HG02610 (cell line): ENCODE results near the gene ABCG1.
A peak's percentile ranks its signal among the peaks of the same experiment; 100 is the strongest.

Source experiments
- ATAC-seq: cut with Tn5 transposase; IDR thresholded peaks from one replicate; pipeline ENCODE4 v1.9.1; 2021; ENCODE audit warnings: mild to moderate bottlenecking, moderate library complexity; ENCODE audit not compliant: unreplicated experiment

ABCG1 gene

GRCh38 chr21:42250422-42251403, 31.8 kb downstream of the ABCG1 start:
- ATAC-seq, result no peak

- ATAC-seq, result no peak
These were observed 32.8 kb downstream of the ABCG1 start for GRCh38 chr21:42251654-42252324.

- ATAC-seq, result no peak
These were observed 33.4 kb downstream of the ABCG1 start for GRCh38 chr21:42252325-42252654.

GRCh38 chr21:42252778-42253340, 33.9 kb downstream of the ABCG1 start:
- ATAC-seq, result no peak

DNA sequence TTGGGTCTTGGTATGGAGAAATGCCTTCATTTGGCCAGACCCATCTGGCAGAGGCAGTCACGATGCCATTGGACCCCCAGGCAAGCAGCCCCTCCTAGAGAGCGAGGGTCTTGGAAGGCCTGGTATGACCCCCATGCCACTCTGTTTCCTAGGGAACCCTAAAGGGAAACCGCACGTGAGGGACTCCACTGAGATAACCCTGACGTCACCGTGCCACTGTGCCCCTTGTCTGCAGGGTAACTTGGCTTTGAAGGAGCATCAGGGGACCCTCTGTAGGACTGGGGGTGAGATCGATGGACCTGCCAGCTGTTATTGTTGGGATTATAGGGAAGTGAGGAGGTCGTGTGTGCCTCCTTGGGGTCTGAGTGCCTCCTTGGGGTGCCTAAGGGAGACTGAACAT, 34.5 kb downstream of the ABCG1 start:
- no peak for ATAC-seq

DNA sequence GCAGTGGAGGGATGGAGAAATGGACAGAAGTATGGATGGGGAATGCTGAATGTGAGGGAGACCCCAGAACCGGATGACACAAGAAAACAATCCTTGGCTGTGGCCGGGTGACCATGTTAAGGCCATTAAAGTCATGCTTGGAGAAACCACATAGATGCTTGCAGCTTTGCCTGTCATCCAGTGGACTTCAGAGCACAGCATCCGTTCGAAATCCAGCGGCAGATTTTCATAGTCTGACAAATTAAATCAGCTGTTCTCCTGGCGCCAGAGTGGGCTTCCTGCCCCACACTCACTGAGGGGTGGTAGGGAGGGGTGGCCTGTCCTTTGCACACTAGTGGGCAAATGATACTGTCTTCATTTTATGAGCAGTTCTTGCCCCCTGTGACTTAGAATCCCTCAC, 35.1 kb downstream of the ABCG1 start:
- ATAC-seq, result no peak

GRCh38 chr21:42254651-42255601, 36.0 kb downstream of the ABCG1 start:
- no peak for ATAC-seq

- ATAC-seq, result no peak
These were observed 36.9 kb downstream of the ABCG1 start for GRCh38 chr21:42255825-42256224.

DNA sequence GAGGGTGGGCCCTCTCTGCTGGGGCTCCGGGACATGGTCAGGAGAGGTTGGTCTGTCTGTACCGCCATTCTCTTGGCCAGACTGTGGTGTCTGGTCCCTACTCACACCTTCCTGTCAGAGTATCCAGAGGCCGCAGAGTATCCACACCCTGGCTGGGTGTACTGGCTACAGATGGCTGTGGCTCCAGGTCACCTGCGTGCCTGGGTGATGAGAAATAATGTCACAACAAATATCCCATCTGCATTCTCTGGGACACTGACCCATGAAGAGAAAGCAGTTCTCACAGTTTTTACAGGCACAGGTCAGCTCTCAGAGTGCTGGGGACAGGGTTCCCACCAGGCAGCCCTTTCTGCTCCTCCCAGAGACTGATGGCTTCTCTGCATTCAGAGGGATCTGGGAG, 37.4 kb downstream of the ABCG1 start:
- no peak for ATAC-seq

- ATAC-seq, result no peak
These were observed 38.3 kb downstream of the ABCG1 start for GRCh38 chr21:42257091-42257765.

GRCh38 chr21:42258150-42258884, 39.4 kb downstream of the ABCG1 start:
- peak; percentile 57 for ATAC-seq

- ATAC-seq, result no peak
These were observed 40.0 kb downstream of the ABCG1 start for GRCh38 chr21:42258885-42259407.

DNA sequence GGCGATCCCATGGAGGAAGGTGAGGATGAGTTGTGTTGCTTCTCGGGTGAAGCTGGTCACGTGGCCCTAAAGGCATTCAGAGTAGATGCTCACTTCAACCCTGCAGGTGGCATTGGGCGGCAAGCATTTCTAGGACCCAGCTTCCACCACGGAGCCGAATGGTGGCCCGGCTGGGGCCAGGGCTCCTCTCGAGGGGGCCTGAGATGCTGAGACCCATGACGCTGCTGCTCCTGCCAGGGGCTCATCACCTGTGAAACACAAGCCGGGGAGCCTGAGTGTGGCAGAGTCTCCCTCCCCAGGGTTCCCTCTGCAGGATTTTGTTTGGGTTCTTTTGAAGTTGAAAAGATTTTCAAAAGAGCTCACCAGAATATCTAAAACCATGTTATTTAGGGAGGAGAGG, 41.2 kb downstream of the ABCG1 start:
- no peak for ATAC-seq

- ATAC-seq, result no peak
These were observed 42.9 kb downstream of the ABCG1 start for GRCh38 chr21:42261829-42262200.

DNA sequence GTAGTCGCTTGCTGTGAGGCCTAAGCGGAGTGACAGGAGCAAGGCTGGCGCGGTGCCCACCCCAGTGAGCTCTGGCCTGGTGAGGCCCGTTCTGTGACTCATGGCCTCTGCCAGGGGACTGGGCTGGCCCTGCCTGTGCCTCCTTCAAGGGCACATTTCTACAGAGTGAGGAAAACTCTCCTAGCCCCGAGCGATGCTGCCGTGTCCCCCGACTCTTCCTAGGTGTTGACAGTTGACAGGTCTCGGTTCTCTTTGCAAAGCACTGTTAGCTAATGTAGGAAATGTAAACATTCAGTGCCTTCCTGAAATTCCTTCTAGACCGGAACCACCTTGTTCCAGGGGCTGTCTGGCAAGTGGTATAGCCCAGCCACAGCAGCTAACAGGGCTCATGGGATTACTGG, 43.9 kb downstream of the ABCG1 start:
- no peak for ATAC-seq

GRCh38 chr21:42263591-42264131, 44.7 kb downstream of the ABCG1 start:
- ATAC-seq, result no peak

DNA sequence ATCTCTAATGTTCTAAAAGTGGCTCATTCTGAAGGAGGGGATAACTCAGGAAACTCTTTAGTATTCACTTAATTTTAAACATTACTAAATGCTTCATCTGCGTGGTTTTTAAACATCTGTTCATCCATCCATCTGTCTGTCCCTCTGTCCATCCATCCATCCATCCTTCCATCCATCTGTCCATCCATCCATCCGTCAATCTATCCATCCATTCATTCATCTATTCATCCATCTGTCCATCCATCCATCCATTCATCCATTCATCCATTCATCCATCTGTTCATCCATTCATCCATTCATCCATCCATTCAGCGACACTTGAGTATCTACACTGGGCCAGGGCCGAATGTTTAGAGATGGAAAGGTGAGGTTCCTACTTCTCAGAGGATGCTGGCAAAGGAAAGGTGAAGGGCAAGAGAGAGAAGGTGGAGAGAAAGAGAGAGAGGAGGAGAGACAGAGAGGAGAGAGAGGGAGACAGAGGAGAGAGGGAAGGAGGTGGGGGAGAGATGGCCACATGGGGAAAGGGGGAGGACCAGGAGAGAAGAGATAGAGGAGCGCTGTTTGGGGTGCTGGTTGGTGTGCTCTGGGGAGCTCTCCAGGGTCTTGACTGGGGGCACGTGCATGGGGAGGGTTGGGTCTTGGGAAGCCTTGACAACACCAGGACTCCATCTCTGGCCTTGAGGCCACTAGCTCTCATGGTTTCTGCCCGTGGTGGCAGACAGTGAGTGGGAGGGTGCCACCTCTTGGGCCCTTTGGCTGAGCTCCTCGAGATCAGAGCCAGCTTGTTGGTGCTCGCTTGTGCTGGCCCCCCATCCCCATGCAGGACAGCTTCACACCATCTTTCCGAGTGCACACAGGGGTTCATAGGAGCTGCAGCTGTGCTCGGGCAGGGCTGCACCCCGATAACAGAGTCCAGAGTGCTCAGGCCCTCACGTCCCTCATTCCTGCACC, 45.6 kb downstream of the ABCG1 start:
- no peak for ATAC-seq

DNA sequence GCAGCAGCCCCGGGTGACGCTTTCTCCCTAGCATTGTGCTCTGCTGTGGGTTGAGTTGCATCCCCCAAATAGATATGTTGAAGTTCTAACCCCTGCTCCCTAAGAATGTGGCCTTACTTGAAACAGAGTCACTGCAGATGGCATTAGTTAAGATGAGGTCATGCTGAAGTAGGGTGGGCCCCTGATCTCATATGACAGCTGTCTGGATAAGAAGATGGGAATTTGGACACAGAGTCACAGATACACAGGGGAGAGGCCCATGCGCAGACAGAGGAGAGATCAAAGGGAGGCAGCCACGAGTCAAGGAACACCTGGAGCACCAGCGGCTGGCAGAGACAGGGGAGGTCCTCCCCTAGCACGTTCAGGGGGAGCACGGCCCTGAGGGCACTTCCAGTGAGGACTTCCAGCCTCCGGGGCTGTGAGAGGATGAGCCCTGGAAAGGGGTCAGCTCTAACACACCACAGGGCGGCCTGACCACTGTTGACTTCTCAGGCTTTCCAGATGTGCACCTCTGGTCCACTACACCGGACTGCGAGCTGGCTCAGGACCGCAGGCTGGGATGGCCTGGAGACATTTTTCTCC, 46.4 kb downstream of the ABCG1 start:
- ATAC-seq, result no peak
